Measurements from ENCODE around the gene FCHSD2. TPM values are rescaled to one million over a fixed set of nuclear protein-coding genes. Genes with fewer than 3 reads are reported as not detected.

Gene FCHSD2
- total and polyA plus RNA-seq, 2 of the 13 experiments (the other 11 are each of a cell fraction or from before 2014, with no cell fraction given) = 20.5 to 24.8 TPM

DNA sequence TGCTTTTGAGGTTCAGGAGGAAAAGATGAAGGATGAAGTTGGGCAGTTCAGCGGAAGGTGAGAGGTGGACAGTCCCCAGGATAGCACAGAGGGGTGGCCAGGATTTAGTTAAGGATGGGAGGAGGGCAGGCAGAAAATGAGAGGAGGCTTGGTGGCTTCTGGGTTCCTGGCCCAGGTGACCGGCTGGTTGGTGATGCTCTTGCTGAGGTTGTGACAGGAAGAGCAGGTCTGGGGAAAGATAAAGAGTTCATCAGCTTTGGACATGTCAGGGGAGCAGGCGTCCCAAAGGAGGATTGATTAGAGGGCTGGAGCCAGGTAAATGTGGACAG, 48.4 kb upstream of the FCHSD2 start:
- no peak overlapping the region for H2AFZ ChIP-seq (ENCODE audit: low read length)
- no peak for FAIRE-seq
- no peak overlapping the region for H3K9ac ChIP-seq (ENCODE audit: insufficient read depth, low read depth, low read length)
- ChIA-PET CTCF (ENCODE audit: low intra/inter-chr PET ratio, low total read pairs) (no interaction called here), POLR2A (no interaction called here)
- H3K9me3 ChIP-seq (ENCODE audit: low read length) = no peaks in the 10 kb centered on the region
- H3K4me1 ChIP-seq (ENCODE audit: insufficient read depth, low read length) = peaks cover 21% of the 10 kb centered on the region
- in situ Hi-C loops (cut with HindIII; ENCODE audit: extremely low pct_ligation_motif_present, low pct_unique_long_range_greater_than_20kb) (no loop called here), intact Hi-C loops (cut with micrococcal nuclease; ENCODE audit: unreplicated experiment) (no loop called here)
- peaks cover 10 to 59% of the 10 kb centered on the region in 2 experiments; a peak in 3 of 5 replicates for H3K27me3 ChIP-seq (ENCODE audit: control insufficient read depth in 1 of 2, insufficient read depth in 2 of 2, low read length in 2 of 2)
- TF ChIP-seq, protein P1, sequence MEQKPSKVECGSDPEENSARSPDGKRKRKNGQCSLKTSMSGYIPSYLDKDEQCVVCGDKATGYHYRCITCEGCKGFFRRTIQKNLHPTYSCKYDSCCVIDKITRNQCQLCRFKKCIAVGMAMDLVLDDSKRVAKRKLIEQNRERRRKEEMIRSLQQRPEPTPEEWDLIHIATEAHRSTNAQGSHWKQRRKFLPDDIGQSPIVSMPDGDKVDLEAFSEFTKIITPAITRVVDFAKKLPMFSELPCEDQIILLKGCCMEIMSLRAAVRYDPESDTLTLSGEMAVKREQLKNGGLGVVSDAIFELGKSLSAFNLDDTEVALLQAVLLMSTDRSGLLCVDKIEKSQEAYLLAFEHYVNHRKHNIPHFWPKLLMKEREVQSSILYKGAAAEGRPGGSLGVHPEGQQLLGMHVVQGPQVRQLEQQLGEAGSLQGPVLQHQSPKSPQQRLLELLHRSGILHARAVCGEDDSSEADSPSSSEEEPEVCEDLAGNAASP (CRISPR knock-in tag; IDR thresholded peaks at IDR 0.05; ENCODE audit: borderline replicate concordance) = no peak
- TF ChIP-seq SMAD1 (CRISPR knock-in tag; IDR thresholded peaks at IDR 0.05; ENCODE audit: borderline replicate concordance, low read depth) (no peak), SP4 (CRISPR knock-in tag; IDR thresholded peaks at IDR 0.05) (no peak), CHD2 (IDR thresholded peaks at IDR 0.05; ENCODE audit: low read depth, low read length) (no peak), ZNF562 (CRISPR knock-in tag; IDR thresholded peaks at IDR 0.05; ENCODE audit: borderline replicate concordance) (no peak), AHR (CRISPR knock-in tag; IDR thresholded peaks at IDR 0.05) (no peak)
- TF ChIP-seq, protein P2, sequence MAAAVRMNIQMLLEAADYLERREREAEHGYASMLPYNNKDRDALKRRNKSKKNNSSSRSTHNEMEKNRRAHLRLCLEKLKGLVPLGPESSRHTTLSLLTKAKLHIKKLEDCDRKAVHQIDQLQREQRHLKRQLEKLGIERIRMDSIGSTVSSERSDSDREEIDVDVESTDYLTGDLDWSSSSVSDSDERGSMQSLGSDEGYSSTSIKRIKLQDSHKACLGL (CRISPR knock-in tag; IDR thresholded peaks at IDR 0.05) = no peak
- no peak for DNase-seq (ENCODE audit: low spot score)
- no peaks in the 10 kb centered on the region for H3K79me2 ChIP-seq (ENCODE audit: insufficient read depth, low read length)
- WGBS (ENCODE audit: low lambda C conversion rate) = 58% methylated on average over 3 of the region's 3 CpGs
- BruUV-seq (replicated peaks) = no TSS peak
- no peaks in the 10 kb centered on the region for H3K36me3 ChIP-seq (replicated peaks in 1 of 2; ENCODE audit: control insufficient read depth in 1 of 2, insufficient read depth in 2 of 2, low read length in 2 of 2)
- H4K20me1 ChIP-seq (ENCODE audit: insufficient read depth, low read length) = no peaks in the 10 kb centered on the region
- no peak for ATAC-seq
- H3K4me3 ChIP-seq (replicated peaks in 1 of 3; ENCODE audit: insufficient read depth in 1 of 3, low read depth in 2 of 3, low read length in 3 of 3) = no peak overlapping the region
- H3K4me2 ChIP-seq (ENCODE audit: low read depth, low read length) = no peak overlapping the region
- no peak overlapping the region for H3K27ac ChIP-seq (ENCODE audit: extremely low read length, insufficient read depth, low read length)
